ENCODE data around the gene DENND6B. TPM values are rescaled to one million over a fixed set of nuclear protein-coding genes. Genes with fewer than 3 reads are reported as not detected.
A peak's percentile ranks its signal among the peaks of the same experiment; 100 is the strongest.

The DENND6B gene
- total RNA-seq, 1 experiment from 2014 or later = 13.2 TPM

DNA sequence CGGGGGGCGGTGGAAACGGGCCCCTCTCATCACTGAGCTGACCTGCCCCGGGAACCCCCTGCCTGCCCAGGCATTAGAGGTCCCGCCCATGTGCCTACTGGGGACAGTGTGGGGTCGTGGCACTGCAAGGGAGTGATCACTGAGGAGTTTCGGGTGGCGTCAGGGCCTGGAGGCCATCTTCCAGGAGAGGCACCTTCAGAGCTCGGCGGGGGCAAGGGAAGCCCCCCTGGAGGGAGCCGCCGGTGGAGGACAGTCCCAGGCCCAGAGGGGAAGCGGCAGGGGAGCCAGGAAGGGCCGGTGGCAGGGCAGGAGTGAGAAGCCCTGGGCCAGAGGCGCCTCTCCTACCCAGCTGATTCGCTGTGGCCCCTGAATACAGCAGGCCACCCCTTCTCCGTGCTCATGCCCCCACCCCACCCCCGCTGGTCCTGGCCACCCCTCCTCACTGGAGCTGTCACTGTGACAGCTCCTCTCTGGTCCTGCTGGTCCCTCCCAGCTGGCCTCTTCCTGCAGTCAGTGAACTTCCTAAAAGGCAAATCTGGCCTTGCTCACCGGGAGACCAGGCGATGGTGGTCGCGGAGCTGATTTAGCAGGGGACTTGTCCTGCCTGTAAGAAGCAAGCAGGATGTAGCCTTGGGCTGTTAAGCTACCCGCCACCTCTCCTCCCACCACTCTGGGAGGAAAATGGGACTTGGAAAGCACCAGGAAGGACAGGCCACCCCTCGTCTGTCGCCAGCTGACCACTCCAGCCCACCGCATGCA, 54.6 kb downstream of the DENND6B start:
- TF ChIP-seq, protein P1, sequence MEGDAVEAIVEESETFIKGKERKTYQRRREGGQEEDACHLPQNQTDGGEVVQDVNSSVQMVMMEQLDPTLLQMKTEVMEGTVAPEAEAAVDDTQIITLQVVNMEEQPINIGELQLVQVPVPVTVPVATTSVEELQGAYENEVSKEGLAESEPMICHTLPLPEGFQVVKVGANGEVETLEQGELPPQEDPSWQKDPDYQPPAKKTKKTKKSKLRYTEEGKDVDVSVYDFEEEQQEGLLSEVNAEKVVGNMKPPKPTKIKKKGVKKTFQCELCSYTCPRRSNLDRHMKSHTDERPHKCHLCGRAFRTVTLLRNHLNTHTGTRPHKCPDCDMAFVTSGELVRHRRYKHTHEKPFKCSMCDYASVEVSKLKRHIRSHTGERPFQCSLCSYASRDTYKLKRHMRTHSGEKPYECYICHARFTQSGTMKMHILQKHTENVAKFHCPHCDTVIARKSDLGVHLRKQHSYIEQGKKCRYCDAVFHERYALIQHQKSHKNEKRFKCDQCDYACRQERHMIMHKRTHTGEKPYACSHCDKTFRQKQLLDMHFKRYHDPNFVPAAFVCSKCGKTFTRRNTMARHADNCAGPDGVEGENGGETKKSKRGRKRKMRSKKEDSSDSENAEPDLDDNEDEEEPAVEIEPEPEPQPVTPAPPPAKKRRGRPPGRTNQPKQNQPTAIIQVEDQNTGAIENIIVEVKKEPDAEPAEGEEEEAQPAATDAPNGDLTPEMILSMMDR (IDR thresholded peaks at IDR 0.05; ENCODE audit: unreplicated experiment) = no peak
- no peak for DNase-seq
- H3K27ac Mint-ChIP-seq (ENCODE audit: unreplicated experiment) = peak overlapping the region; percentile 47
- peaks cover 25% of the 10 kb centered on the region for H3K4me1 Mint-ChIP-seq (ENCODE audit: low read depth, unreplicated experiment)
- CTCF ChIA-PET = interaction anchor here (0.6 to 1.9 kb wide), 4 partner anchors 22 to 51 kb away, joined by 3 to 6 read pairs (median 4); no protein-coding TSS in a partner anchor
- peaks cover 72% of the 10 kb centered on the region for H3K36me3 Mint-ChIP-seq (ENCODE audit: insufficient read depth, unreplicated experiment)
- intact Hi-C loops (cut with micrococcal nuclease; ENCODE audit: unreplicated experiment) = loop anchor here (5.0 kb wide), 1 partner anchor 55 kb away; the partner anchor contains the start of gene DENND6B
- no peaks in the 10 kb centered on the region for H3K27me3 Mint-ChIP-seq (ENCODE audit: unreplicated experiment)
- no peaks in the 10 kb centered on the region for H3K9me3 Mint-ChIP-seq (ENCODE audit: low read depth, unreplicated experiment)
- no TSS peak for BruUV-seq (replicated peaks)
- H3K4me3 Mint-ChIP-seq (ENCODE audit: low read depth, unreplicated experiment) = no peak overlapping the region

- Mint-ChIP-seq H3K27me3 (ENCODE audit: unreplicated experiment) (no peaks in the 10 kb centered on the region), H3K4me1 (ENCODE audit: low read depth, unreplicated experiment) (peaks cover 25% of the 10 kb centered on the region), H3K4me3 (ENCODE audit: low read depth, unreplicated experiment) (peak overlapping the region; percentile 63), H3K27ac (ENCODE audit: unreplicated experiment) (no peak overlapping the region), H3K36me3 (ENCODE audit: insufficient read depth, unreplicated experiment) (peaks cover 65% of the 10 kb centered on the region), H3K9me3 (ENCODE audit: low read depth, unreplicated experiment) (no peaks in the 10 kb centered on the region)
- DNase-seq = peak; percentile 79
- BruUV-seq (replicated peaks) = no TSS peak
- TF ChIP-seq, protein P1 (IDR thresholded peaks at IDR 0.05; ENCODE audit: unreplicated experiment) = no peak
- CTCF ChIA-PET = interaction anchor here (0.6 to 1.9 kb wide), 4 partner anchors 21 to 133 kb away, joined by 3 to 5 read pairs (median 4); no protein-coding TSS in a partner anchor
- intact Hi-C loops (cut with micrococcal nuclease; ENCODE audit: unreplicated experiment) = loop anchor here (5.0 kb wide), 1 partner anchor 56 kb away; the partner anchor contains the start of gene DENND6B
These were observed 55.3 kb downstream of the DENND6B start for GRCh38 chr22:50271519-50271970.

DNA sequence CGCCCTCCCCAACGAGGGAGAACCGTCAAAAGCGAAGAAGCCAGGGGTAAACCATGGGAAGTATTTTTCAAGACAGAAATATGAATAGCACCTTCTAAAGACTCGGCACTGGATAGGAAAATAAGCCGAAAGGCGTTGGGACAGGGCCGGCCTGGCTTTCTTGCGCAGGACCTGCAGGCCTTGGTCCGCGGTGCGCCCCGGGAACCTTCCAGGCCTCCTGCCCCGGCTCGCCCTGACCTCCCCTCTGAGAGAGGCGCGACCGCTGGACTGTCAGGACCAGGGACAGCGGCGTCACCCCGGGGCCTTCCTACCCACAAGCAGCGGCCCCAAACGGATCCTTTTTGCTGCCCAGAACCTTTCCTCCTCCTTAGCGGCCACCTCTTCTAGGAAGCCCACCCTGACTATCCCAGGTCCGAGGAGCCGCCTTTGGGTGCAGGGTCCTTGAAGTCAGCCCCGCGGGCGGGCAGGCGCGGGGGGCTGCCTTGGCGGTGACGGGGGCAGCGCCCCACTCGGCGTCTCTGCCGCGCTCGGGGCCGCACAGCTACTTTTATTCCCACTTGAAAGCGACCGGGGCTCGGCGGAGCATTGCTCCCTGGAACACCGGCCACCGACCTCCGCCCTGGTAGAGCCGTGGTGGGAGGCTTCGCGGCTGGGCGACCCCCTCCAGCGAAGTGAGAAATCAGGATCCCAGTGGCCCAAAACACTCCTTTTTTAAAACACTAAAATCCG, 56.0 kb downstream of the DENND6B start:
- H3K36me3 Mint-ChIP-seq (ENCODE audit: insufficient read depth, unreplicated experiment) = peaks cover 58% of the 10 kb centered on the region
- peak; percentile 83 for DNase-seq

More for the DNA sequence above, 56.0 kb downstream of the DENND6B start:
- intact Hi-C loops (cut with micrococcal nuclease; ENCODE audit: unreplicated experiment) = loop anchor here (5.0 kb wide), 1 partner anchor 56 kb away; the partner anchor contains the start of gene DENND6B
- no TSS peak for BruUV-seq (replicated peaks)
- Mint-ChIP-seq H3K4me1 (ENCODE audit: low read depth, unreplicated experiment) (peaks cover 25% of the 10 kb centered on the region), H3K4me3 (ENCODE audit: low read depth, unreplicated experiment) (peak overlapping the region; percentile 63), H3K9me3 (ENCODE audit: low read depth, unreplicated experiment) (no peaks in the 10 kb centered on the region), H3K27me3 (ENCODE audit: unreplicated experiment) (no peaks in the 10 kb centered on the region), H3K27ac (ENCODE audit: unreplicated experiment) (no peak overlapping the region)
- TF ChIP-seq, protein P1 (IDR thresholded peaks at IDR 0.05; ENCODE audit: unreplicated experiment) = no peak
- CTCF ChIA-PET = interaction anchor here (0.6 to 1.9 kb wide), 3 partner anchors 35 to 133 kb away, joined by 3 to 5 read pairs (median 4); no protein-coding TSS in a partner anchor

Data from Calu3 (cell line).